Tibial nerve (tissue), 4 donors: Measurements from ENCODE around the gene SNRNP48.

Experiments
- CTCF ChIP-seq, 5 experiments: fragments of 200-600 bp in 3 of 5; fragments of 450-650 bp in 2 of 5; sonication (generic) in 3 of 5; IDR thresholded peaks; one replicate each; pipeline ENCODE4 v1.5.1; 2016 to 2019; ENCODE audit warnings: antibody characterized with exemption in 5 of 5, mild to moderate bottlenecking in 3 of 5, moderate library complexity in 2 of 5
- EP300 ChIP-seq, 2 donors: sonication (generic); formaldehyde crosslinking; IDR thresholded peaks; one replicate each; pipeline ENCODE4 v1.6.1; 2017; ENCODE audit warnings: antibody characterized with exemption in 2 of 2, mild to moderate bottlenecking in 1 of 2
- POLR2A ChIP-seq, 2 donors: fragments of 450-650 bp; IDR thresholded peaks; one replicate each; pipeline ENCODE4 v1.6.1; 2017; ENCODE audit warnings: antibody characterized with exemption in 2 of 2, mild to moderate bottlenecking in 2 of 2, moderate library complexity in 2 of 2

DNA sequence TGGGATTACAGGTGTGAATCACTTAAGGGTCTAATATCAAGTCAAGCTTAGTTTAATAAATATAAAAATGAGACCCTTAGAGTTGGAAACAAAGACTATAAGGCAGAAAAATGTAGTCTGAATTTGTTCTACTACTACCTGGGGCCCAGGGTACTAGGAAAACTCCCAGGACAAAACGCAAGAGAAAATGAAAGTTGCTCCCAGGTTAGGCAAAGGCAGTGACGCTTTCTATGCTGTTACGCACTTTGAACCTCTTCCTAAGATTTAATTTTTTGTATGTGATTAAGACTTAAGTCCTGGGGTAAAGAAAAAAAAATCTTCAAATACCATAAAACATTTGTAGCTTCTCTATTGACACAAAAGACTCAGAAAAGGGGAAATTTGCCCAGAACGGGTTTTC is 31.2 kb upstream of the SNRNP48 start:
- TF ChIP-seq CTCF (IDR thresholded peaks at IDR 0.05) (no peak), POLR2A (IDR thresholded peaks at IDR 0.05) (no peak), EP300 (IDR thresholded peaks at IDR 0.05) (no peak)
